Subcutaneous adipose tissue (tissue), 4 donors: ENCODE data around the gene OR6B1. TPM values are rescaled to one million over a fixed set of nuclear protein-coding genes. Genes with fewer than 3 reads are reported as not detected.

Experiments
- CTCF ChIP-seq: fragments of 450-650 bp; IDR thresholded peaks from one replicate; pipeline ENCODE4 v1.5.1; 2016; ENCODE audit warnings: low read depth, mild to moderate bottlenecking, control low read depth, antibody characterized with exemption, moderate library complexity
- total RNA-seq, 4 donors: library from RNA; depleted of rRNA; stranded (reverse); fragments of >200 nt; gene quantifications; one replicate each; pipeline ENCODE4 v1.1.0, GENCODE V29; 2016

Gene OR6B1
- total RNA-seq, 4 donors from 2014 or later: not detected

- no peak for TF ChIP-seq CTCF
These were observed 19.2 kb upstream of the OR6B1 start for GRCh38 chr7:143980746-143981510.

GRCh38 chr7:143983960-143984359 is 16.2 kb upstream of the OR6B1 start:
- TF ChIP-seq CTCF: no peak

- no peak for TF ChIP-seq CTCF
These were observed 12.6 kb upstream of the OR6B1 start for GRCh38 chr7:143987513-143987912.

- TF ChIP-seq CTCF: no peak
These were observed 11.0 kb upstream of the OR6B1 start for GRCh38 chr7:143988976-143989745.

GRCh38 chr7:143992670-143993069 is 7.5 kb upstream of the OR6B1 start:
- no peak for TF ChIP-seq CTCF

GRCh38 chr7:143993924-143994323 is 6.2 kb upstream of the OR6B1 start:
- no peak for TF ChIP-seq CTCF

- TF ChIP-seq CTCF: no peak
These were observed 1.4 kb downstream of the OR6B1 start for GRCh38 chr7:144001543-144001942.
